HepG2 (cell line): ENCODE results near the gene HIVEP2. TPM values are rescaled to one million over a fixed set of nuclear protein-coding genes. Genes with fewer than 3 reads are reported as not detected.

Experiments
- ATAC-seq: fragments of 200-7000 bp; cut with Tn5 transposase; 3 replicates; pipeline ENCODE4 v1.9.1; 2020; ENCODE audit warnings: mild to moderate bottlenecking, moderate library complexity
- BruUV-seq: library from RNA; stranded (reverse); fragments of 400-500 nt; replicated peaks from 2 replicates; lab custom pipeline; 2021; lab: Mats Ljungman, UMichigan
- CTCF ChIA-PET: fragments of 300-600 bp; formaldehyde crosslinking; extraction: SDS; loops from one replicate; lab custom pipeline; 2021; ENCODE audit warnings: low total read pairs, inconsistent platforms, low intra/inter-chr PET ratio; lab: Yijun Ruan, JAX
- POLR2A ChIA-PET: fragments of 350-600 bp; sonication (Branson Sonifier 250); formaldehyde crosslinking; loops from one replicate; lab custom pipeline; 2020; ENCODE audit warnings: antibody characterized with exemption, inconsistent platforms; lab: Yijun Ruan, JAX
- DNase-seq: peaks from one replicate; pipeline ENCODE4 v3.0.0-alpha.2; 2015; ENCODE audit warnings: low spot score
- FAIRE-seq: peaks from 3 replicates; lab custom pipeline; 2011; peaks lifted over from hg19 to GRCh38; lab: Jason Lieb, UNC
- H2AFZ ChIP-seq: one replicate; pipeline ENCODE4 v1.6.1; 2011; ENCODE audit warnings: low read length, inconsistent platforms
- H3K27ac ChIP-seq: fragments of 300-600 bp; 3 replicates; pipeline ENCODE4 v1.8.0; 2011; ENCODE audit warnings: mixed run types, mild to moderate bottlenecking, mixed read lengths, low read length, inconsistent platforms; ENCODE audit not compliant: insufficient read depth; ENCODE audit errors: extremely low read length
- H3K27me3 ChIP-seq, 2 experiments: fragments of 200-600 bp in 1 of 2; 2 replicates in 1 of 2; 3 replicates in 1 of 2; pipeline versions ENCODE4 v1.6.0 to v1.8.0; 2011; ENCODE audit warnings: low read length in 2 of 2, mild to moderate bottlenecking in 2 of 2, moderate library complexity in 2 of 2, inconsistent platforms in 1 of 2; ENCODE audit not compliant: insufficient read depth in 2 of 2, control insufficient read depth in 1 of 2
- H3K36me3 ChIP-seq, 2 experiments: fragments of 200-600 bp in 1 of 2; replicated peaks in 1 of 2; 2 replicates in 1 of 2; 3 replicates in 1 of 2; pipeline versions ENCODE4 v1.5.1 to v1.8.0; 2011; ENCODE audit warnings: low read length in 2 of 2, inconsistent platforms in 1 of 2; ENCODE audit not compliant: insufficient read depth in 2 of 2, control insufficient read depth in 1 of 2
- H3K4me1 ChIP-seq: 2 replicates; pipeline ENCODE4 v1.5.1; 2012; ENCODE audit warnings: low read length, inconsistent platforms; ENCODE audit not compliant: insufficient read depth
- H3K4me2 ChIP-seq: 2 replicates; pipeline ENCODE4 v1.6.0; 2011; ENCODE audit warnings: low read depth, low read length, inconsistent platforms
- H3K4me3 ChIP-seq, 3 experiments: fragments of 200-600 bp in 1 of 3; sonication (generic), shearing (Covaris generic) in 1 of 3; replicated peaks in 1 of 3; 2 replicates each; pipeline ENCODE4 v1.5.1; 2011 to 2016; ENCODE audit warnings: low read length in 3 of 3, inconsistent platforms in 2 of 3, low read depth in 2 of 3, mild to moderate bottlenecking in 2 of 3, control low read depth in 1 of 3, mixed read lengths in 1 of 3; ENCODE audit not compliant: insufficient read depth in 1 of 3
- H3K79me2 ChIP-seq: one replicate; pipeline ENCODE4 v1.6.1; 2011; ENCODE audit warnings: low read length, inconsistent platforms; ENCODE audit not compliant: insufficient read depth
- H3K9ac ChIP-seq: 2 replicates; pipeline ENCODE4 v1.6.0; 2011; ENCODE audit warnings: mild to moderate bottlenecking, low read depth, low read length, inconsistent platforms; ENCODE audit not compliant: insufficient read depth
- H3K9me3 ChIP-seq: 2 replicates; pipeline ENCODE4 v1.5.1; 2012; ENCODE audit warnings: mild to moderate bottlenecking, low read length
- H4K20me1 ChIP-seq: 2 replicates; pipeline ENCODE4 v1.6.0; 2011; ENCODE audit warnings: inconsistent platforms, mild to moderate bottlenecking, low read length, moderate library complexity; ENCODE audit not compliant: insufficient read depth
- BORCS8-MEF2B ChIP-seq: sonication (generic); formaldehyde crosslinking; IDR thresholded peaks from 2 replicates; pipeline ENCODE4 v1.8.0; 2022; ENCODE audit warnings: mild to moderate bottlenecking, missing genetic modification reagents
- ZNF326 ChIP-seq: sonication (generic); formaldehyde crosslinking; IDR thresholded peaks from 2 replicates; pipeline ENCODE4 v1.4.0; 2020; ENCODE audit warnings: missing genetic modification reagents, borderline replicate concordance
- ZNF839 ChIP-seq: sonication (generic); formaldehyde crosslinking; IDR thresholded peaks from 2 replicates; pipeline ENCODE4 v1.4.0; 2020; ENCODE audit warnings: missing genetic modification reagents, mild to moderate bottlenecking, borderline replicate concordance
- WGBS: methylation state at CpG from one replicate; pipeline ENCODE4 v1.1.6; 2017; ENCODE audit warnings: low lambda C conversion rate; 5-methylcytosine and 5-hydroxymethylcytosine counted together
- in situ Hi-C: cut with HindIII; loops from 2 replicates; pipeline ENCODE4 v1.10.0; 2017; ENCODE audit warnings: low pct_unique_long_range_greater_than_20kb; ENCODE audit not compliant: extremely low pct_ligation_motif_present
- intact Hi-C: fragments of 100-400 bp; cut with micrococcal nuclease; formaldehyde crosslinking; loops from one replicate; pipeline ENCODE4 v1.10.0; 2022; ENCODE audit not compliant: unreplicated experiment
- polyA plus RNA-seq, 8 experiments: library from polyadenylated mRNA; depleted of rRNA in 3 of 8; stranded (reverse) in 7 of 8; unstranded in 1 of 8; fragments of >200 nt; fragmentation: Illumina TruSeq in 4 of 8; extraction: Trizol in 4 of 8; gene quantifications; 2 replicates each; pipeline versions ENCODE4 v1.2.1 to v1.2.3, GENCODE V29; 2011 to 2016; ENCODE audit warnings: low read depth in 4 of 8, missing spikeins in 1 of 8, mixed read lengths in 1 of 8; ENCODE audit not compliant: insufficient read depth in 1 of 8
- total RNA-seq, 5 experiments: library from RNA; depleted of rRNA; stranded (reverse); fragments of >200 nt; fragmentation: Illumina TruSeq; extraction: Trizol; gene quantifications; 2 replicates each; pipeline ENCODE4 v1.2.3, GENCODE V29; 2016; ENCODE audit warnings: low read depth in 1 of 5
- TF ChIP-seq, protein P1 (sequence below): sonication (generic); formaldehyde crosslinking; IDR thresholded peaks from 2 replicates; pipeline ENCODE4 v1.8.0; 2022; ENCODE audit warnings: mild to moderate bottlenecking, missing genetic modification reagents; ENCODE audit not compliant: insufficient replicate concordance
- TF ChIP-seq, protein P2 (sequence below): sonication (generic); formaldehyde crosslinking; IDR thresholded peaks from 2 replicates; pipeline ENCODE4 v1.4.0; 2020; ENCODE audit warnings: missing genetic modification reagents, borderline replicate concordance

HIVEP2 gene
- total and polyA plus RNA-seq, 2 of the 13 experiments (the other 11 are each of a cell fraction or from before 2014, with no cell fraction given), result 3.4 to 12.9 TPM

DNA sequence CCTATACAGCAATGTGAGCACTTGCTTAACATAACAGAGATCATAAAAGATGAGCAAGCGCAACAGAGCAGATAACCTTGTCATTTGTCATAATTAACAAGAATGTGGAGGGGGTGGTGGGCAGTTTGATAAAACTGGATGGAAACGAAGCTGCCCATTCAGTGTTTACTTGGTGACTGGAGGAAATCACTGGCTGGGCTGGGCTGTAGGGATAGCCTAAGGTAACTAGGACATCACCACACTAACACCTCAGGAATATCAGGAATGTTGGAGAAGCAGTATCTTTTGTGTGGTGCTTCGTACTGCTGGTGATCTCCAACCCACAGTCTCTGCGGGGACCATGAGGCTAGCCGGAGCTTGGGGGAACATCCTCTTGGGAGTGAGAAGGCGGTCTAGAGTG, 218.4 kb downstream of the HIVEP2 start:
- no peak for FAIRE-seq
- H3K9me3 ChIP-seq, result no peaks in the 10 kb centered on the region
- intact Hi-C loops, result no loop called here
- H3K27me3 ChIP-seq, result peaks cover 0 to 19% of the 10 kb centered on the region in 2 experiments; a peak in 4 of 5 replicates
- H3K9ac ChIP-seq, result no peak overlapping the region
- no peak for ATAC-seq
- H4K20me1 ChIP-seq, result no peaks in the 10 kb centered on the region
- no peak overlapping the region for H3K4me2 ChIP-seq
- ChIA-PET POLR2A (no interaction called here), CTCF (no interaction called here)
- TF ChIP-seq, protein P1, sequence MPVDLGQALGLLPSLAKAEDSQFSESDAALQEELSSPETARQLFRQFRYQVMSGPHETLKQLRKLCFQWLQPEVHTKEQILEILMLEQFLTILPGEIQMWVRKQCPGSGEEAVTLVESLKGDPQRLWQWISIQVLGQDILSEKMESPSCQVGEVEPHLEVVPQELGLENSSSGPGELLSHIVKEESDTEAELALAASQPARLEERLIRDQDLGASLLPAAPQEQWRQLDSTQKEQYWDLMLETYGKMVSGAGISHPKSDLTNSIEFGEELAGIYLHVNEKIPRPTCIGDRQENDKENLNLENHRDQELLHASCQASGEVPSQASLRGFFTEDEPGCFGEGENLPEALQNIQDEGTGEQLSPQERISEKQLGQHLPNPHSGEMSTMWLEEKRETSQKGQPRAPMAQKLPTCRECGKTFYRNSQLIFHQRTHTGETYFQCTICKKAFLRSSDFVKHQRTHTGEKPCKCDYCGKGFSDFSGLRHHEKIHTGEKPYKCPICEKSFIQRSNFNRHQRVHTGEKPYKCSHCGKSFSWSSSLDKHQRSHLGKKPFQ, result no peak
- no peak for TF ChIP-seq BORCS8-MEF2B
- TF ChIP-seq ZNF839 (CRISPR knock-in tag), result no peak
- no peak for TF ChIP-seq ZNF326
- TF ChIP-seq, protein P2, sequence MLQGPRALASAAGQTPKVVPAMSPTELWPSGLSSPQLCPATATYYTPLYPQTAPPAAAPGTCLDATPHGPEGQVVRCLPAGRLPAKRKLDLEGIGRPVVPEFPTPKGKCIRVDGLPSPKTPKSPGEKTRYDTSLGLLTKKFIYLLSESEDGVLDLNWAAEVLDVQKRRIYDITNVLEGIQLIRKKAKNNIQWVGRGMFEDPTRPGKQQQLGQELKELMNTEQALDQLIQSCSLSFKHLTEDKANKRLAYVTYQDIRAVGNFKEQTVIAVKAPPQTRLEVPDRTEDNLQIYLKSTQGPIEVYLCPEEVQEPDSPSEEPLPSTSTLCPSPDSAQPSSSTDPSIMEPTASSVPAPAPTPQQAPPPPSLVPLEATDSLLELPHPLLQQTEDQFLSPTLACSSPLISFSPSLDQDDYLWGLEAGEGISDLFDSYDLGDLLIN (CRISPR knock-in tag), result no peak
- in situ Hi-C loops, result no loop called here
- H3K27ac ChIP-seq, result no peak overlapping the region
- no peaks in the 10 kb centered on the region for H3K36me3 ChIP-seq
- H3K4me3 ChIP-seq, result no peak overlapping the region
- no peak for DNase-seq
- H3K79me2 ChIP-seq, result no peaks in the 10 kb centered on the region
- BruUV-seq, result no TSS peak
- H2AFZ ChIP-seq, result no peak overlapping the region
- no peaks in the 10 kb centered on the region for H3K4me1 ChIP-seq
- 63% methylated on average over 6 of the region's 6 CpGs for WGBS
